SH-SY5Y (cell line): ENCODE data around the gene NID1.

Experiments
- GATA2 ChIP-seq: IDR thresholded peaks from 2 replicates; pipeline ENCODE4 v1.6.1; 2011; ENCODE audit warnings: mild to moderate bottlenecking, low read depth, low read length
- GATA3 ChIP-seq: IDR thresholded peaks from 2 replicates; pipeline ENCODE4 v1.6.1; 2011; ENCODE audit warnings: low read depth, mild to moderate bottlenecking, low read length, moderate library complexity

The NID1 gene, protein sequence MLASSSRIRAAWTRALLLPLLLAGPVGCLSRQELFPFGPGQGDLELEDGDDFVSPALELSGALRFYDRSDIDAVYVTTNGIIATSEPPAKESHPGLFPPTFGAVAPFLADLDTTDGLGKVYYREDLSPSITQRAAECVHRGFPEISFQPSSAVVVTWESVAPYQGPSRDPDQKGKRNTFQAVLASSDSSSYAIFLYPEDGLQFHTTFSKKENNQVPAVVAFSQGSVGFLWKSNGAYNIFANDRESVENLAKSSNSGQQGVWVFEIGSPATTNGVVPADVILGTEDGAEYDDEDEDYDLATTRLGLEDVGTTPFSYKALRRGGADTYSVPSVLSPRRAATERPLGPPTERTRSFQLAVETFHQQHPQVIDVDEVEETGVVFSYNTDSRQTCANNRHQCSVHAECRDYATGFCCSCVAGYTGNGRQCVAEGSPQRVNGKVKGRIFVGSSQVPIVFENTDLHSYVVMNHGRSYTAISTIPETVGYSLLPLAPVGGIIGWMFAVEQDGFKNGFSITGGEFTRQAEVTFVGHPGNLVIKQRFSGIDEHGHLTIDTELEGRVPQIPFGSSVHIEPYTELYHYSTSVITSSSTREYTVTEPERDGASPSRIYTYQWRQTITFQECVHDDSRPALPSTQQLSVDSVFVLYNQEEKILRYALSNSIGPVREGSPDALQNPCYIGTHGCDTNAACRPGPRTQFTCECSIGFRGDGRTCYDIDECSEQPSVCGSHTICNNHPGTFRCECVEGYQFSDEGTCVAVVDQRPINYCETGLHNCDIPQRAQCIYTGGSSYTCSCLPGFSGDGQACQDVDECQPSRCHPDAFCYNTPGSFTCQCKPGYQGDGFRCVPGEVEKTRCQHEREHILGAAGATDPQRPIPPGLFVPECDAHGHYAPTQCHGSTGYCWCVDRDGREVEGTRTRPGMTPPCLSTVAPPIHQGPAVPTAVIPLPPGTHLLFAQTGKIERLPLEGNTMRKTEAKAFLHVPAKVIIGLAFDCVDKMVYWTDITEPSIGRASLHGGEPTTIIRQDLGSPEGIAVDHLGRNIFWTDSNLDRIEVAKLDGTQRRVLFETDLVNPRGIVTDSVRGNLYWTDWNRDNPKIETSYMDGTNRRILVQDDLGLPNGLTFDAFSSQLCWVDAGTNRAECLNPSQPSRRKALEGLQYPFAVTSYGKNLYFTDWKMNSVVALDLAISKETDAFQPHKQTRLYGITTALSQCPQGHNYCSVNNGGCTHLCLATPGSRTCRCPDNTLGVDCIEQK

GRCh38 chr1:236064674-236065508 lies at the start of gene NID1:
Gene NID1 (minus strand): TSS chr1:236065090. CDS start chr1:236065079, 11 bp downstream.
- TF ChIP-seq GATA3 (no peak), GATA2 (no peak)

DNA sequence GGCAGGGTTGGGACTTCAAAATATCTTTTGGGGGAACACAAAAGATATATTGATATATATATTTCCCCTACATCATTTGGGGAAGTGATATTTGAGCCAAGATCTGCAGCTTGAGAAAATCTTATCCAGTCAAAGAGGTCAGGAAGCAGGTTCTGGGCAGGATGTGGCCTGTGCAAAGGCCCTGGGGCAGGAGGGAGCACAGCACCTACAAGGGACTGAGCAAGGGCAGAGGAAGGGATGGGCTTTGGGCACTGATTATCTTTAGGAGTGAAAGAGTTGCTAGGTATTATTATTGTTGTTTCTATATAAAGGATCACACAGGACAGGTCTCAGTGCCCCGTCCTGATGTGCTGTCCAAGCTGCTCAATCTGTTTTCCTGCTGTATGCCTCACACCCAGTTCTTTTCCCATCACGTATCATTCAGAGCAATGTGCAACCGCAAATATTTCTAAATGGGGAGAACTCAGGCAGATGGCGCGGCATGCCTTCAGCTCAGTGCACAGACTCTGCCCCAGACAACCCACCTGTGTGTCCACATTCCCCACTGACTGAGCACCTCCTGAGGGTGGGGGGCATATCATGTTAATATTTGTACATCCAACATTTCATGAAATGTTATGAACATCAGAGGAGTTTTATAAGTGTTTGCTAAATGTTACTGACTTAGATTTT lies 49.3 kb upstream of the NID1 start:
- no peak for TF ChIP-seq GATA2
- no peak for TF ChIP-seq GATA3

DNA sequence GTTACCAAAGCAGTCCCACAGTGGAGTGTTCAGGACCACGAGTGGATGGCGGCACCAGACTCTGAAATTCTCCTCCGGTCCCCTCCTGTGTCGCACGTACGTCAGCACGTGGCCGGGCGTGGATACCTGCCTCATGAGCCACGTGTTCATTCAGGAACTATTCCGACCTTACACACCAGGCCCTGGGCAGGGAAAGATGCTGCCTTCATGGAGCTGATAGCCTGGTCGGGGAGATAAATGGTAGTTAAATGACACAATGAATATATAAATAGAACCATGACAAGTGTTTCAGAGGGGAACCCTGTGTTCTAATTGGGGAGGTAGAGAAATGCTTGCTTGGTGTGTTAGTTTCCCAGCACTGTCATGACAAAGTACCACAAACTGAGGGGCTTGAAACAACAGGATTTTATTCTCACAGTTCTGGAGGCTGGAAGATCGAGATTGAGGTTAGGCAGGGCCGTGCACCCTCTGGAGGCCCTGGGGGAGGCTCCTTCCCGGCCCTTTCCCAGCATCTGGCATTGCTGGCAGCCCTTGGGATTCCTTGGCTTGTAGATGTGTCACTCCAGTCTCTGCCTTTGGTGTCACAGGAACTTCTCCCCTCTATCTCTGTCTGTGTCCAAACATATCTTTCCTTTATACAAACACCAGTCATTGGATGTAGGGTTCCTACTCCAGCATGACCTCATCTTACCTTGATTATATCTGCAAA lies 48.6 kb upstream of the NID1 start:
- TF ChIP-seq GATA3 (no peak), GATA2 (no peak)

DNA sequence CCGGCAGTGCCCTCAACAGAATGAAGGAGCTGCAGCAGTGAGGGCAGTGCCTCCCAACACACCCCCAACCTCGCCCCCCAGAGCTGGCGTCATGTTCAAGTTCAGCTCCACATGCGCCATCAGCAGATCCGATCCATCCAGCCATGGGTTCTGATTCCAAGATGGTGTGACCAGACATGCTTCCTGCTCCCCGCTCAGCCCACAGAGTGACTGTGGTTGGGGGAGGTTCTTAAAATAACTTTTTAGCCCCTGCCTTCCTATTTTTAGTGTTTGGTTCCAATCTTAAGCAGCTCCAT lies 47.4 kb upstream of the NID1 start:
- TF ChIP-seq GATA3 (no peak), GATA2 (no peak)

GRCh38 chr1:236111527-236112331 lies 46.8 kb upstream of the NID1 start:
- TF ChIP-seq GATA2, result no peak
- TF ChIP-seq GATA3, result no peak

GRCh38 chr1:236110137-236110536 lies 45.2 kb upstream of the NID1 start:
- TF ChIP-seq GATA2 (no peak), GATA3 (no peak)

- TF ChIP-seq GATA3 (no peak), GATA2 (no peak)
Observed at GRCh38 chr1:236108027-236108648, 43.2 kb upstream of the NID1 start.

DNA sequence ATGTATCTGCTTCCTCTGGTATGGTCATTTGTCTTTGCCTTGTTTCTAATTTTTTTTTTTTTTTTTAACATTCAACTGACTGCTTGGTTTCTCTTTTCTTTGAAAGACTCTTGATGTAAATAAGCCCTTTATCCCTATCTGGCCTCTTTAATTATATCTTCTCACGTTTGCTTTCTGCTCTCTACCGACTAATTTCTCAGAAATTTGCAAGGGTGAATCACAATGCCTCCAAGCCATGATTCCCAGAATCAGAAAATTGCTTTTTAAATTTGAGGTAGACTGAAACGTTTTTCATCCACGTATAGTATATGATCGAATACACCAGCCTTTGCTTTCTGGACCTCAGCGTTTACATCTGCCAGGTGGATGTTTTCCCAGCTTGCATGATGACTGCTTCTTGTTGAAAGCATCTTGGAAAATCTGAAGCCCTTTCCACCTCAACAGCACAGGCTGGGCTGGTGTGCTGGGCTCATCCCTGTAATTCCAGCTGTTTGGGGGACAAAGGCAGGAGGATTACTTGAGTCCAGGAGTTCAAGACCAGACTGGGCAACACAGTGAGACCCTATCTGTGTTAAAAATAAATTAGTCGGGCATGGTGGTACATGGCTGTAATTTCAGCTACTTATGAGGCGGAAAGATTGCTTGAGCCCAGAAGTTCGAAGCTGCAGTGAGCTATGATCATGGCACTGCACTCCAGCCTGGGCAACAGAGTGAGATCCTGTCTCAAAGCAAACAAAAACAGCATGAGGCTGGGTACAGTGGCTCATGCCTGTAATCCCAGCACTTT lies 42.4 kb upstream of the NID1 start:
- TF ChIP-seq GATA3 (no peak), GATA2 (no peak)

DNA sequence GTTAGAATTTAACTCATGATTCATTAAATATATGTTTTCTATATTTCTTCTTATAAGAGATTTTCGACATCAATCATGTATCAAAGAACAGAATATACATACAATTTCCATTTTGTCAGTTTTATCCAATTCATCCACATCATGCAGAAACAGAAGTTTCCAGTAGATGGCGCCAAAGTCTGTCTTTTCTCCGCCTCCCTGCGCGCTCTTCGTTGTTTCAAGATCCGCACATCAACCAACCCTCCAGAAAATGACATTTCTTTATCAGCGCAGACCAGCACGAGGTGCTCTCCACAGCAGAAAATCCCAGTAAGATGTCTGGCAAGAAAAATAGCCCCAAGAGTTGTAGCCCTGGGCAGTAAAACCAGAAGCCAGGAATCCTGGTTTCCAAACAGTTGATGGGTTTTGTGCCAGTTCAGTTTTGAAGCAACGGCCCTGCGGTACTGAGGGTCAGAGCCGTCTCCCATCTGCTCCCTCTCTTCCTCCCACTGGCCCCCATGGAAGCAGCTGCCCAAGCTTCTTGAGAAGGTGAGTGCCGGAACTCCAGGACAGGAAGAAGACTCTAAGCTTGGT lies 38.8 kb upstream of the NID1 start:
- no peak for TF ChIP-seq GATA2
- no peak for TF ChIP-seq GATA3

DNA sequence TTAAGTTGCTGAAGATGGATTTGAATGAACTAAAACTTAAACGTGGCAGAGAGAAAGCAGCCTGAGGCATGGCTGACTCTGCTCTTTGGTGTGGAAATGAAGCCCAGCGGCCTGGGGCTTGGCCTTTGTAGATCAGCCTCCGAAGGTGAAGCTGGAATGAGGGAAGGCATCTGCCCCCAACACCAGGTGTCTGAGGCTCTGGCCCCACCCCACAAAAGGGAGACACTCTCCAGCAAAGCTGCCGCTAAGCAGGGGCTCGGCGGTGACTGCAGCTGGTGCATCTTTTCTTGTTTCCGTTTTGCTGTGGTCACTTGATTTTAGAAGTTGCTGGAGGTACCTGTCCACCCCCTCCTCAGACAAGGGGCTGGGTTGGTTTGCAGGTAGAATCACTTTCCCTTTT lies 38.2 kb upstream of the NID1 start:
- TF ChIP-seq GATA2 (no peak), GATA3 (no peak)
